ENCODE measurements around the gene BAG1. TPM values are rescaled to one million over a fixed set of nuclear protein-coding genes. Genes with fewer than 3 reads are reported as not detected.

The BAG1 gene
- total and polyA plus RNA-seq, 4 donors = 35.1 to 55.2 (median 43.0) TPM

GRCh38 chr9:33297432-33297831, 32.9 kb upstream of the BAG1 start:
- 47% methylated on average over 1 of the region's 1 CpG for WGBS
- TF ChIP-seq RAD21 (IDR thresholded peaks at IDR 0.05) (no peak), JUND (IDR thresholded peaks at IDR 0.05) (no peak), HNF4G (IDR thresholded peaks at IDR 0.05) (no peak), CTCF (IDR thresholded peaks at IDR 0.05; ENCODE audit: low read depth, low read length, missing input control) (no peak), NR2F2 (IDR thresholded peaks at IDR 0.05) (no peak), TAF1 (conservative IDR thresholded peaks at IDR 0.05) (no peak), ZBTB33 (IDR thresholded peaks at IDR 0.05) (no peak), SP1 (IDR thresholded peaks at IDR 0.05) (no peak), REST (IDR thresholded peaks at IDR 0.05) (no peak), FOXA1 (IDR thresholded peaks at IDR 0.05) (no peak), HNF4A (conservative IDR thresholded peaks at IDR 0.05) (no peak), FOXA2 (IDR thresholded peaks at IDR 0.05) (no peak), EGR1 (IDR thresholded peaks at IDR 0.05; ENCODE audit: low read depth in 2 of 2) (no peak), GABPA (IDR thresholded peaks at IDR 0.05 in 1 of 2, conservative IDR thresholded peaks at IDR 0.05 in 1 of 2) (no peak), MAX (IDR thresholded peaks at IDR 0.05) (no peak), ATF3 (IDR thresholded peaks at IDR 0.05) (no peak), RXRA (IDR thresholded peaks at IDR 0.05) (no peak), YY1 (IDR thresholded peaks at IDR 0.05) (no peak)
- H3K9ac ChIP-seq (ENCODE audit: low read depth in 1 of 2, low read length in 2 of 2) = peak overlapping the region in 1 of 2 donors; percentile 50
- no peaks in the 10 kb centered on the region for H3K27me3 ChIP-seq (ENCODE audit: control insufficient read depth in 4 of 4, insufficient read depth in 4 of 4, low read length in 3 of 4)
- no peak overlapping the region for H3K4me3 ChIP-seq (ENCODE audit: low read depth in 1 of 3, low read length in 3 of 3)
- H3K36me3 ChIP-seq (ENCODE audit: control insufficient read depth in 4 of 4, insufficient read depth in 3 of 4, low read depth in 1 of 4, low read length in 3 of 4) = peaks cover 9 to 58% (median 27%) of the 10 kb centered on the region in 4 donors
- H3K9me3 ChIP-seq (ENCODE audit: control insufficient read depth in 4 of 4, low read length in 3 of 4) = no peaks in the 10 kb centered on the region
- peaks cover 12 to 79% (median 68%) of the 10 kb centered on the region in 4 donors for H3K4me1 ChIP-seq (ENCODE audit: control insufficient read depth in 4 of 4, insufficient read depth in 4 of 4, low read length in 3 of 4)
- DNase-seq (ENCODE audit: low spot score) = peak; percentile 41
- peak overlapping the region in 1 of 2 donors; percentile 47 for H3K27ac ChIP-seq (ENCODE audit: low read depth in 1 of 2, low read length in 2 of 2)

Measured in liver (tissue), 9 donors.